Bronchial epithelial cell (primary cell): Measurements from ENCODE around the gene MED25. TPM values are rescaled to one million over a fixed set of nuclear protein-coding genes. Genes with fewer than 3 reads are reported as not detected.

Experiments used
- DNase-seq: peaks from one replicate; pipeline ENCODE4 v3.0.0-alpha.2; 2010; ENCODE audit warnings: low read depth
- FAIRE-seq: peaks from 2 replicates; lab custom pipeline; 2011; peaks lifted over from hg19 to GRCh38; lab: Jason Lieb, UNC
- H3K27me3 ChIP-seq: 2 replicates; pipeline ENCODE4 v1.5.1; 2011; ENCODE audit warnings: low read length; ENCODE audit not compliant: control insufficient read depth, insufficient read depth
- H3K36me3 ChIP-seq: 2 replicates; pipeline ENCODE4 v1.5.1; 2011; ENCODE audit warnings: low read length; ENCODE audit not compliant: control insufficient read depth, insufficient read depth
- H3K4me3 ChIP-seq: 2 replicates; pipeline ENCODE4 v1.5.1; 2011; ENCODE audit warnings: mild to moderate bottlenecking, low read depth, low read length, control low read depth
- CTCF ChIP-seq: IDR thresholded peaks from 2 replicates; pipeline ENCODE4 v1.5.1; 2011; ENCODE audit warnings: mild to moderate bottlenecking, moderate library complexity, low read length, control low read depth, inconsistent platforms; ENCODE audit not compliant: insufficient read depth, severe bottlenecking
- total RNA-seq: library from RNA; depleted of rRNA; stranded (reverse); fragments of >200 nt; gene quantifications from 2 replicates; pipeline ENCODE4 v1.2.1, GENCODE V29; 2014

The MED25 gene
- total RNA-seq, 1 donor from 2014 or later = 8.2 TPM

- Histone ChIP-seq H3K27me3 (no peaks in the 10 kb centered on the region), H3K36me3 (peaks cover 33% of the 10 kb centered on the region), H3K4me3 (no peak overlapping the region)
- TF ChIP-seq CTCF = no peak
- FAIRE-seq = no peak
- DNase-seq = no peak
These were observed 13.5 kb downstream of the MED25 start for GRCh38 chr19:49831592-49831991.

GRCh38 chr19:49832556-49832955 is 14.5 kb downstream of the MED25 start:
- FAIRE-seq = peak; percentile 23
- no peak for DNase-seq
- Histone ChIP-seq H3K27me3 (no peaks in the 10 kb centered on the region), H3K36me3 (peaks cover 32% of the 10 kb centered on the region), H3K4me3 (no peak overlapping the region)
- TF ChIP-seq CTCF = no peak

GRCh38 chr19:49833599-49833998 is 15.5 kb downstream of the MED25 start:
- Histone ChIP-seq H3K4me3 (no peak overlapping the region), H3K36me3 (peaks cover 34% of the 10 kb centered on the region), H3K27me3 (no peaks in the 10 kb centered on the region)
- FAIRE-seq (no peak), DNase-seq (no peak)
- no peak for TF ChIP-seq CTCF

- Histone ChIP-seq H3K4me3 (no peak overlapping the region), H3K36me3 (peaks cover 32% of the 10 kb centered on the region), H3K27me3 (no peaks in the 10 kb centered on the region)
- no peak for DNase-seq
- FAIRE-seq = no peak
- TF ChIP-seq CTCF = no peak
These were observed 17.5 kb downstream of the MED25 start for GRCh38 chr19:49835562-49835961.

GRCh38 chr19:49836176-49837008 is 18.3 kb downstream of the MED25 start:
- Histone ChIP-seq H3K27me3 (no peaks in the 10 kb centered on the region), H3K36me3 (peaks cover 29% of the 10 kb centered on the region)
- no peak for TF ChIP-seq CTCF

GRCh38 chr19:49837009-49837310 is 18.9 kb downstream of the MED25 start:
- TF ChIP-seq CTCF = no peak
- Histone ChIP-seq H3K4me3 (no peak overlapping the region), H3K36me3 (peaks cover 25% of the 10 kb centered on the region), H3K27me3 (no peaks in the 10 kb centered on the region)
- FAIRE-seq = no peak
- no peak for DNase-seq

More at GRCh38 chr19:49836176-49837008, 18.3 kb downstream of the MED25 start:
- no peak for DNase-seq
- FAIRE-seq = no peak
- no peak overlapping the region for H3K4me3 ChIP-seq
